CD4-positive, CD25-positive, alpha-beta regulatory T cell (primary cell): ENCODE measurements around the gene HACD2. TPM values are rescaled to one million over a fixed set of nuclear protein-coding genes. Genes with fewer than 3 reads are reported as not detected.
A peak's percentile ranks its signal among the peaks of the same experiment; 100 is the strongest.

Source experiments
- ATAC-seq, 2 donors: fragments of 150-1000 bp; cut with Tn5 transposase; one replicate each; pipeline ENCODE4 v1.10.0; 2021; ENCODE audit warnings: low read depth in 2 of 2, moderate number of reproducible peaks in 2 of 2, moderate library complexity in 1 of 2
- DNase-seq, 3 donors: peaks; one replicate each; pipeline versions ENCODE4 v3.0.0 to v3.0.0-alpha.2; 2012 to 2022; ENCODE audit warnings: mixed read lengths in 1 of 3
- H3K27ac ChIP-seq: one replicate; pipeline ENCODE4 v1.7.0; 2013; ENCODE audit warnings: mild to moderate bottlenecking, low read length; ENCODE audit not compliant: insufficient read depth, poor library complexity, severe bottlenecking
- H3K27me3 ChIP-seq: one replicate; pipeline ENCODE4 v1.7.0; 2013; ENCODE audit warnings: low read length; ENCODE audit not compliant: control insufficient read depth, insufficient read depth
- H3K36me3 ChIP-seq: one replicate; pipeline ENCODE4 v1.7.0; 2013; ENCODE audit warnings: mild to moderate bottlenecking, low read length, moderate library complexity; ENCODE audit not compliant: control insufficient read depth, insufficient read depth
- H3K4me1 ChIP-seq: 2 replicates; pipeline ENCODE4 v1.7.0; 2013; ENCODE audit warnings: mild to moderate bottlenecking, low read length; ENCODE audit not compliant: insufficient read depth, control insufficient read depth, poor library complexity, severe bottlenecking
- H3K4me3 ChIP-seq: one replicate; pipeline ENCODE4 v1.7.0; 2013; ENCODE audit warnings: low read depth, mild to moderate bottlenecking, low read length, moderate library complexity
- H3K9me3 ChIP-seq, 2 experiments: 1 replicate in 1 of 2; 2 replicates in 1 of 2; pipeline ENCODE4 v1.7.0; 2013; ENCODE audit warnings: low read length in 2 of 2, mild to moderate bottlenecking in 1 of 2, moderate library complexity in 1 of 2; ENCODE audit not compliant: control insufficient read depth in 2 of 2
- H3K27ac Mint-ChIP-seq, 3 donors: one replicate each; pipeline ENCODE4 v1.8.0; 2020 to 2022; ENCODE audit warnings: mild to moderate bottlenecking in 3 of 3, mixed read lengths in 3 of 3, moderate library complexity in 2 of 3
- H3K27me3 Mint-ChIP-seq: one replicate; pipeline ENCODE4 v1.8.0; 2022; ENCODE audit warnings: mild to moderate bottlenecking, mixed read lengths
- H3K36me3 Mint-ChIP-seq: one replicate; pipeline ENCODE4 v1.8.0; 2020; ENCODE audit warnings: mixed read lengths
- H3K4me1 Mint-ChIP-seq, 4 donors: one replicate each; pipeline ENCODE4 v1.8.0; 2020 to 2022; ENCODE audit warnings: mixed read lengths in 4 of 4, mild to moderate bottlenecking in 1 of 4
- H3K4me3 Mint-ChIP-seq, 4 donors: one replicate each; pipeline ENCODE4 v1.8.0; 2020 to 2022; ENCODE audit warnings: mild to moderate bottlenecking in 4 of 4, mixed read lengths in 4 of 4, moderate library complexity in 3 of 4
- H3K9me3 Mint-ChIP-seq, 7 donors: one replicate each; pipeline ENCODE4 v1.8.0; 2020 to 2022; ENCODE audit warnings: mixed read lengths in 7 of 7, mild to moderate bottlenecking in 3 of 7, moderate library complexity in 2 of 7
- polyA plus RNA-seq, 4 donors: library from polyadenylated mRNA; unstranded; fragments of 300-500 nt; fragmentation: Illumina TruSeq; gene quantifications; one replicate each; pipeline ENCODE4 v1.2.3, GENCODE V29; 2021
- total RNA-seq: library from RNA; stranded (reverse); gene quantifications from one replicate; pipeline ENCODE4 v1.2.3, GENCODE V29; 2022

The HACD2 gene
- total and polyA plus RNA-seq, 5 donors from 2014 or later = 19.8 to 28.7 (median 26.7) TPM

- no peak for ATAC-seq
- Histone ChIP-seq H3K4me1 (peaks cover 35% of the 10 kb centered on the region), H3K36me3 (peaks cover 13% of the 10 kb centered on the region), H3K27ac (peak overlapping the region; percentile 41), H3K4me3 (peak overlapping the region; percentile 66), H3K27me3 (no peaks in the 10 kb centered on the region), H3K9me3 (no peaks in the 10 kb centered on the region)
- Mint-ChIP-seq H3K4me3 (peak overlapping the region in 1 of 4 donors; percentile 97), H3K9me3 (no peaks in the 10 kb centered on the region), H3K36me3 (peaks cover 22% of the 10 kb centered on the region), H3K27ac (peak overlapping the region in 1 of 3 donors; percentile 79), H3K27me3 (no peaks in the 10 kb centered on the region), H3K4me1 (peaks cover 17 to 32% (median 31%) of the 10 kb centered on the region in 4 donors)
- no peak for DNase-seq
Measured at GRCh38 chr3:123583561-123583960, 1.3 kb downstream of the HACD2 start.

- Histone ChIP-seq H3K36me3 (peaks cover 18% of the 10 kb centered on the region), H3K27me3 (no peaks in the 10 kb centered on the region), H3K4me1 (peaks cover 35% of the 10 kb centered on the region), H3K27ac (no peak overlapping the region), H3K4me3 (no peak overlapping the region), H3K9me3 (no peaks in the 10 kb centered on the region)
- Mint-ChIP-seq H3K4me1 (peaks cover 21 to 33% (median 29%) of the 10 kb centered on the region in 4 donors), H3K27me3 (no peaks in the 10 kb centered on the region), H3K9me3 (no peaks in the 10 kb centered on the region), H3K4me3 (peak overlapping the region in 1 of 4 donors; percentile 45), H3K36me3 (peaks cover 25% of the 10 kb centered on the region), H3K27ac (peak overlapping the region in 1 of 3 donors; percentile 8)
- ATAC-seq = no peak
- DNase-seq = no peak
Measured at GRCh38 chr3:123582315-123582714, 2.5 kb downstream of the HACD2 start.

- H3K27me3 Mint-ChIP-seq = no peaks in the 10 kb centered on the region
- peaks cover 20 to 35% (median 23%) of the 10 kb centered on the region in 4 donors for H3K4me1 Mint-ChIP-seq
- H3K4me3 Mint-ChIP-seq = no peak overlapping the region
- no peaks in the 10 kb centered on the region for H3K4me1 ChIP-seq
- no peaks in the 10 kb centered on the region for H3K9me3 Mint-ChIP-seq
- H3K27ac Mint-ChIP-seq = peak overlapping the region; percentile 32 to 66 (median 43)
- no peaks in the 10 kb centered on the region for H3K27me3 ChIP-seq
- peaks cover 37% of the 10 kb centered on the region for H3K36me3 Mint-ChIP-seq
- ATAC-seq (no peak), DNase-seq (no peak)
- H3K36me3 ChIP-seq = peaks cover 21% of the 10 kb centered on the region
- H3K27ac ChIP-seq = no peak overlapping the region
- H3K4me3 ChIP-seq = no peak overlapping the region
- no peaks in the 10 kb centered on the region for H3K9me3 ChIP-seq
Measured at GRCh38 chr3:123576122-123576521, 8.7 kb downstream of the HACD2 start.

GRCh38 chr3:123571973-123572365, 12.9 kb downstream of the HACD2 start:
- Histone ChIP-seq H3K9me3 (no peaks in the 10 kb centered on the region), H3K27me3 (no peaks in the 10 kb centered on the region), H3K4me3 (no peak overlapping the region), H3K36me3 (peaks cover 3% of the 10 kb centered on the region), H3K27ac (no peak overlapping the region), H3K4me1 (no peaks in the 10 kb centered on the region)
- Mint-ChIP-seq H3K27me3 (no peaks in the 10 kb centered on the region), H3K36me3 (peaks cover 33% of the 10 kb centered on the region), H3K4me3 (no peak overlapping the region), H3K4me1 (peaks cover 34 to 43% (median 39%) of the 10 kb centered on the region in 4 donors), H3K9me3 (no peaks in the 10 kb centered on the region), H3K27ac (peak overlapping the region in 1 of 3 donors; percentile 16)
- DNase-seq (no peak), ATAC-seq (no peak)

GRCh38 chr3:123571264-123571972, 13.4 kb downstream of the HACD2 start:
- Histone ChIP-seq H3K4me1 (no peaks in the 10 kb centered on the region), H3K27me3 (no peaks in the 10 kb centered on the region), H3K27ac (no peak overlapping the region), H3K9me3 (no peaks in the 10 kb centered on the region), H3K4me3 (no peak overlapping the region), H3K36me3 (no peaks in the 10 kb centered on the region)
- Mint-ChIP-seq H3K27me3 (no peaks in the 10 kb centered on the region), H3K9me3 (no peaks in the 10 kb centered on the region), H3K4me3 (no peak overlapping the region), H3K4me1 (peaks cover 29 to 39% (median 34%) of the 10 kb centered on the region in 4 donors), H3K27ac (peak overlapping the region in 1 of 3 donors; percentile 16), H3K36me3 (peaks cover 27% of the 10 kb centered on the region)
- no peak for ATAC-seq
- DNase-seq = no peak

- H3K36me3 ChIP-seq = no peaks in the 10 kb centered on the region
- peaks cover 33% of the 10 kb centered on the region for H3K36me3 Mint-ChIP-seq
- DNase-seq = no peak
Measured at GRCh38 chr3:123568875-123569274, 16.0 kb downstream of the HACD2 start.

GRCh38 chr3:123568034-123568433, 16.8 kb downstream of the HACD2 start:
- Mint-ChIP-seq H3K4me3 (no peak overlapping the region), H3K9me3 (no peaks in the 10 kb centered on the region), H3K4me1 (peaks cover 19 to 42% (median 31%) of the 10 kb centered on the region in 4 donors), H3K36me3 (peaks cover 32% of the 10 kb centered on the region), H3K27ac (peak overlapping the region in 1 of 3 donors; percentile 50), H3K27me3 (no peaks in the 10 kb centered on the region)
- DNase-seq (no peak), ATAC-seq (no peak)
- H3K36me3 ChIP-seq = no peaks in the 10 kb centered on the region
- no peak overlapping the region for H3K27ac ChIP-seq
- no peaks in the 10 kb centered on the region for H3K27me3 ChIP-seq
- H3K4me3 ChIP-seq = no peak overlapping the region
- H3K9me3 ChIP-seq = no peaks in the 10 kb centered on the region
- no peaks in the 10 kb centered on the region for H3K4me1 ChIP-seq

More at GRCh38 chr3:123568875-123569274, 16.0 kb downstream of the HACD2 start:
- no peaks in the 10 kb centered on the region for H3K27me3 ChIP-seq
- ATAC-seq = no peak
- no peaks in the 10 kb centered on the region for H3K27me3 Mint-ChIP-seq
- no peak overlapping the region for H3K4me3 Mint-ChIP-seq
- peak overlapping the region in 1 of 3 donors; percentile 21 for H3K27ac Mint-ChIP-seq
- no peaks in the 10 kb centered on the region for H3K9me3 ChIP-seq
- H3K4me1 Mint-ChIP-seq = peaks cover 19 to 39% (median 31%) of the 10 kb centered on the region in 4 donors
- H3K27ac ChIP-seq = no peak overlapping the region
- no peak overlapping the region for H3K4me3 ChIP-seq
- H3K9me3 Mint-ChIP-seq = no peaks in the 10 kb centered on the region
- no peaks in the 10 kb centered on the region for H3K4me1 ChIP-seq

GRCh38 chr3:123564056-123564455, 20.8 kb downstream of the HACD2 start:
- Mint-ChIP-seq H3K9me3 (no peaks in the 10 kb centered on the region), H3K4me3 (no peak overlapping the region), H3K27me3 (no peaks in the 10 kb centered on the region), H3K36me3 (peaks cover 30% of the 10 kb centered on the region), H3K4me1 (peaks cover 11 to 27% (median 22%) of the 10 kb centered on the region in 4 donors), H3K27ac (peak overlapping the region in 1 of 3 donors; percentile 44)
- Histone ChIP-seq H3K27me3 (no peaks in the 10 kb centered on the region), H3K36me3 (no peaks in the 10 kb centered on the region), H3K4me1 (no peaks in the 10 kb centered on the region), H3K9me3 (no peaks in the 10 kb centered on the region), H3K27ac (no peak overlapping the region), H3K4me3 (no peak overlapping the region)
- DNase-seq (no peak), ATAC-seq (no peak)
